HG02571 (cell line): ENCODE data around the gene PTPRU.

Experiments
- ATAC-seq: cut with Tn5 transposase; IDR thresholded peaks from one replicate; pipeline ENCODE4 v1.9.1; 2021; ENCODE audit warnings: mild to moderate bottlenecking, moderate library complexity; ENCODE audit not compliant: unreplicated experiment

The PTPRU gene

DNA sequence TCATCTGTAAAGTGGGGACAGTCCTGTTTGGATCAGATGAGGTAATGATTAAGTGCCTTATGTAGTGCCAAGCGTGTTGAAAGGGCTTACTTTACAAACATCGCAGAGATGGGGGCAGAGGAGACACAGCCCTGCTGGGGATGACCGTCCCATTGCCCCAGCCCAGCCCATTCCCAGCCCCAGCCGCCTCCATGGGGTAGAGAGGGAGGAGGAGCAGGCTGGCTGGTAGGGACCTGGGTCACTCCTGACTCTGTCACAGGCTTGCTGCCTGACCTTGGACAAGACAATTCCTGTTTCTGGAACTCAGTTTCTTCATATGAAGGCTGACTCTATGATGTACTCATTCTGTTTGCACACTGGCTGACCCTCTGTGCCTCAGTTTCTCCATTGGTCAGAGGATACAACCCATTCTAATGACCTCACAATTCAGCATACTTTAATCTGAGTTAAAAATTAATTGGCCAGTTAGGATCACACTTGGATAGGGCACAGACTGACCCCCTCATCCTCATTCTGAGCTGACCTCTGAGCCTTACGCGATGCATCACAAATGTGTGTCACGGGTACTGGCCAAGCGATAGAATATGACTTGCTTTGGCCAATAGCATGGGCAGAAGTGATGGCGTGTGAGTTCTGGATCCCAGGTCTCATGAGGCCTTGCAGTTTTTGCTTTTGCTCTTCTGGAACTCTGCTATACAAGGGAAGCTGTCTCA lies 91.1 kb downstream of the PTPRU start:
- ATAC-seq: no peak

GRCh38 chr1:29329022-29329775 lies 92.9 kb downstream of the PTPRU start:
- no peak for ATAC-seq

DNA sequence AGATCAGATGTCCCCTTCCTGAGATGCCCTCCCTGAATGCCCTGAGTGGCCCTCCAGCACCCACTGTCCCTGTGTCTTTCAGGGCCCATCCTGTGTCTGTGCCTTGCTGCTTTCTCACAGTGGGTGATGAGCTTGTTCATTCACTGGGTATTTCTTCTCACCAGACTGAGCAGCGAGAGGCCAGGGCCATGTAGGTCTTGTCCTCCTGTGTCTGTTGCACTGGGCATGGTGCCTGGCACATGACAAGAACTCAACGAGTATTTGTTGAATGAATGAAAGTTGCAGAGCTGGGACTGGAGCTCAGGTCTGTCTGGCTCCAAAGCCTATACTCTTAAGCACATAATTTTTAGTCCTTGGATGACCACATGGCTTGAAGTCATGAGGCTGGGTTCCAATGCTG lies 93.8 kb downstream of the PTPRU start:
- no peak for ATAC-seq

- ATAC-seq: no peak
Observed at GRCh38 chr1:29330856-29331255, 94.5 kb downstream of the PTPRU start.

GRCh38 chr1:29331309-29331708 lies 95.0 kb downstream of the PTPRU start:
- ATAC-seq: no peak

DNA sequence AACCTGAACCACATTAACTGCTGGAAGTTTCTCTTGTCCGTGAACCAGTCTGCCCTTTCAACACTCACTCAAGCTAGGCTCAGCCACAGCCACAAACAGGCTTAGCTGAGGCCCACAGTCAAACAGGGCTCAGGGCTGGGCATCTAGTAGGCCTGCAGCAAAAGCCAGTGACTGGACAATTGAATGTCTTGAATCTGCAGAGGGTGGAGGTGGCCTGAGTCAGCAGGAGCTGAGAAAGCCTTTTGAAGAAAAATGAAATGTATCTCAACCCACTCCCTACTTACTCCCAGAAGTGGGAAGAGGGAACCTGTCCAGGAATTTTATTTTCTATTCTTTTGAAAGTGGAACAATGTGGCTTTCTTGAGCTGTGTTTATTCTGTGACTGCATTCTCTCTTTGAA lies 95.4 kb downstream of the PTPRU start:
- no peak for ATAC-seq

DNA sequence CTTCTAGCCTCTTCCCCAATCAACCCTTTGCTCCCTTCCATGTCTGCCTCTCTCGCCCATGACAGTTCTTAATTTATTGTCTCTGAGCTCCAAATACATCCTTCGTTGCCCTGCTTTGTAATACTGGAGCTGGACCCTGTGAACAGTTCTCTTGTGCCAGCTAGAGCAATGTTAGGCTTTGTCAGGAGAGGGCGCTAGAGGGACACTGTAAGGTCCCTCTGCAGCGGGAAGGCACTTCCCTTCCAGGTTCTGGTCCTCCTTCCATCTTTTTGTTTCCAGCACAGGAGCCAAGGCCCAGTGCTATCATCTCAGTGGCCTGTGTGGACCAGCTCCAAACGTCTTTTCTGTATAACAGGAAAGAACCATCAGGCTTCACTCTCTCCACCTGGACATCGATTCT lies 95.9 kb downstream of the PTPRU start:
- no peak for ATAC-seq

GRCh38 chr1:29333008-29333407 lies 96.7 kb downstream of the PTPRU start:
- no peak for ATAC-seq

DNA sequence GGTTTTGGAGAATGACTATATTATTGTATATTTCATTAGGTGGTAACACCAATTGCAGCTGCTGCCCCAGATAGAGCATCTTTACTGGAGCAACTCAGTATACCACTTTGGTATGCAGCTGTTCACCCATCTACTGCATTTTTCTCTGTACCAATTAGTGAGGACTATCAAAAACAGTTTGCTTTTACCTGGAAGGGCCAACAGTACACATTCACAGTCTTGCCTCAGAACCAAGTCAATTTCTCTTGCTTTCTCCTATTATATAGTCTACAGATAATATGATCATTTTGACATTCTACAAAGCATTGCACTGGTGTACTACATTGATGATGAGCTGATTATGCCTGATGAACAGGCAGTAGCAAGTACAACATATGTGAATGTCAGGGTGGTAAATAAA lies 99.3 kb downstream of the PTPRU start:
- no peak for ATAC-seq

DNA sequence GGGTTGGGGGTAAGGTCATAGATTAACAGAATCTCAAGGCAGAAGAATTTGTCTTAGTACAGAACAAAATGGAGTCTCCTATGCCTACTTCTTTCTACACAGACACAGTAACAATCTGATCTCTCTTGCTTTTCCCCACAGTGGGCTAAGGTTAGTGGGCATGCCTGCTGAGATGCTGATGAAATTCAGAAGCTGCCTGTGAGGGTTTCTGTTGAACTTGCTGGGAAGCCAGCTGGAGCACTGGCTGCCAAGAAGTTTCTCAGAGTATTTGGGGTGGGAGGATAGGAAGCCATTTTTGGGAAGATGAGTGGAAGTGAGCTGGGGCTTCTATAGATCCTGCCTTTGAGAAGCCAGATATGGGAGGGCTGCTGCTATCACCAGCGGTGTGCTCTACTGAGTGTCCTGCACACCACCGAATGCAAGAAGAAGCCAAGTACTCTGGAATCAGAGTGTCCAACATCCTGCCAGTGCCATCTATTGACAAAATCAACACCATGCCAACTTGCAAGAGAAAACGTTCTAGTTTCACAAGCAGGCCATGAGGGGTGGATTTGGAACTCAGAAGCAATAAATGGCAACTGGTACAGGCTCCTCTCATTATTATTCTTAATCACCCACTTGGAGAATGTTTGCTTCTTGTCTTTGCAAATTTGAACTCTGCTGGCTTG lies 102.7 kb downstream of the PTPRU start:
- ATAC-seq: no peak

DNA sequence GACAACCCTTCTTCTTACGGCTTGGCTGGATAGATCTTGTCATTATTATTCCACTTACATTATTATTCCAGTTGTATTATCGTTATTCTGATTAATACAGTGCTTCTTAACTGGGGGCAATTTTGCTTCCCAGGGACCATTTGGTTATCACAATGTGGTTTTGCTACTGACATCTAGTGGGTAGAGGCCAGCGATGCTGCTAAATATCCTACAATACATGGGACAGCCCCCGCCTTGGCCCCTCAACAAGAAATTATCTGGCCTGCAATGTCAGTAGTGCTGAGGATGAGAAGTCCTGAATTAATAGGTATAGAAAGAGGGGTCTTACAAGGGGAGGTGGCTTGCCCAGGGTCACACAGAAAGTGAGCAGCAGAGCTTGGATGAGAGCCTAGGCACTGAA lies 105.6 kb downstream of the PTPRU start:
- no peak for ATAC-seq

DNA sequence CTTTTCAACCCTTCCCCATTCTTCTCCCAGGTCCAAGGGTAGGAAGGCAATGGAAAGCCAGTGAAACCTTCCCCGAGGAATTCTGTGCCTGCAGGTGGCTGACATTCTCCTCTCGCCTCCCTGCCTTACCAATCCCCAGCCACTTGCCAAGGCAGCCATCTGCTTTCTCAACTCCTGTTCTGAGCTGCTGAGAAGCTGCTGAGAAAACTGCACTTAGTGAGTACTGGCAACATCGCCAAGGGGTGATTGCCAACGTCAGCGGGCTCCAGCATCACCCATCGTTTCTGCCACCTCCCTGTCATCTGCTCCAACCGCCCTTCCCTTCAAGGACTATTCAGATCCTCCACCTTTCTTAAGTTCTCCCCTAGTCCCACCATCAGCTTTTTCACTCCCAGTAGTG lies 106.0 kb downstream of the PTPRU start:
- ATAC-seq: no peak

DNA sequence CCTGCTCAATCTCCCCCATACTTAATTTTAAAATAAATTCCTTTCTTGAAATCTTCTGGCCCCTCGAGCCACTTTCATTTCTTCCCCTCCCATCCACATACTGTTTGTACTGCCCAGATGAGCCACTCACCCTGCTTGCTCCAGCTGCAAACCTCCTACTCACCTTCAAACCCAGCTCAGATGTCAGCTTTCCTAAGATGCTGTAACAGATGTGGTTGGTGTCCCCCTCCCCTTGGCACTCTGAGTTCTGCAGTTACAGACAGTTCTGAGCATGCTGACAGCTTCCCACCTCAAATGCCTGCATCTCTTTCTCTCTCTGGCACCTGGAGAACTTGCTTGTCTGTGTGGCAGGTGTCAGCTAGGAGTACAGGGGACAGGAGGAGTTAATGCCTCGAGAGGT lies 106.7 kb downstream of the PTPRU start:
- ATAC-seq: no peak

- ATAC-seq: no peak
Observed at GRCh38 chr1:29343476-29343875, 107.2 kb downstream of the PTPRU start.

GRCh38 chr1:29343908-29344307 lies 107.6 kb downstream of the PTPRU start:
- ATAC-seq: no peak

DNA sequence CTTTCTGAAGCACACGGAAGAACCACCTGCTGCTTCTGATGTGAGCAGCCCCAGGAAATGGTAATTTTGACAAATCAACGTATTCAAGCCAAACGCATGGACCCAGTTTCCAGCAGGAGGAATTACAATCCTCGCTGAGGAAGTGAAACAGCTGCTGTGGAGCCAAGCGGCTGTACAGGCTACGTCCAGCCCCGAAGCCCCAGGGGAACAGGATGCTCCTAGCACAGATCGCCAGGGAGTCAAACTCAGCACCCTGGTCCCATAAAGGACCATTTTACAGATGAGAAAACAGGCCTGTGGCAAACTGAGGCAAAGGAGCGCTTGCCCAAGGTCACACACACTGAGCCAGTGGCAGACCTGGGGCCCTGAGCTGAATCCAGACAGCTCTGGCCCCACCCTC lies 108.0 kb downstream of the PTPRU start:
- ATAC-seq: no peak

DNA sequence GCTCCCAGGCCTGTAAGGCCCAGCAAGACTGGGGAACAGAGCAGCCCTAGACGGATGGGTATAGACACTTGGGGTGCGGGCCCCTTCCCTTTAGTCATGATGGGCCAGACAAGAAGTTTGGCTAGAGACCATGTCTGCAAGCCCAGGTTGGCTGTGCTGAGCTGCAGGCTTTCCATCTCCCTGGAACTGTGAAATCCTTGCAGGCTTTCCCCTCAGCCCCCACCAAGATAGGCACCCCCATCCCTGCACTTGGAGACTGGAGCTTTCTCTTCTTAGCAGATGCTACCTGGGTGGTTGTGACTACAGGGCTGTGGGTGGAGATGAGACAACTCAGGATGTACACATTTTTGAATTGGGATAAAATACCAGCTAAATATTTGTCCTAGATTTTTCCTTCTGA lies 110.3 kb downstream of the PTPRU start:
- ATAC-seq: no peak

GRCh38 chr1:29349871-29350491 lies 113.7 kb downstream of the PTPRU start:
- ATAC-seq: no peak

DNA sequence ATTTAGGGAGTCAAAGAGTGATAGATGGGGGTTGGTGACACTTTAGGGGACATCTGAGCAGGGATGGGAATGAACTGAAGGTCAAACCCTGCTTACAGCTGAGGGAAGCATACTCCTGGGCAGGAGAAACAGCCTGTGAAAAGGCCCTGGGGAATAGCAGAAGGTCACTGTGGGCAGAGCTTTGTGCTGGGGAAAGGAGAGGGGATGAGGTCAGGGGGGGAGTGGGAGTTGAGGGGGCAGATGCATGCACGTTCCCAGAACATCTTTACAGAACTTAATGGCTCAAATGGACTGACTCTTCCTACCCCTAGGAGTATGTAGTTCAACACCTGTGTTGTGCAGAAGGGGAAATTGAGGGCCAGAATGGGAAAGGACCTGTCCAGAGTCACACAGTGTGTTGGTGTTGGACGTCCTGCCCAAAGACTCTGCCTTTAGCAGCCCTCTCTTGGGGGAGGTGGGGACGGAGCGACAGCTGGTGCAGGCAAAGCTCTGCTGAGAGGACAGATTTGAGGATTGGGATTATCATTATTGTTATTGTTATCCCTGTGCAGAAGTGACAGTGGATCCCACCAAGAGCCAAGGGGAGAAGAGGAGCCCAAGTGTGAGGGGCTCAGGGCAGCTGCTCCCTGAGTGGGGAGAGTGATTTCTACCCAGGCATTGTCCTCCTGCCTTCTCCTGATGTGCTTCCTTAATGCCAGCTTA lies 116.5 kb downstream of the PTPRU start:
- no peak for ATAC-seq

GRCh38 chr1:29354511-29355098 lies 118.3 kb downstream of the PTPRU start:
- no peak for ATAC-seq

GRCh38 chr1:29355375-29355774 lies 119.1 kb downstream of the PTPRU start:
- ATAC-seq: no peak
